NB4 (cell line): Measurements from ENCODE around the gene SCN1A.

Experiments used
- MYC ChIP-seq: IDR thresholded peaks from 2 replicates; pipeline ENCODE4 v1.6.1; 2011; ENCODE audit warnings: low read depth, low read length
- TF ChIP-seq, protein P1 (sequence below): IDR thresholded peaks from one replicate; pipeline ENCODE4 v1.5.1; 2012; ENCODE audit warnings: low read depth, low read length

DNA sequence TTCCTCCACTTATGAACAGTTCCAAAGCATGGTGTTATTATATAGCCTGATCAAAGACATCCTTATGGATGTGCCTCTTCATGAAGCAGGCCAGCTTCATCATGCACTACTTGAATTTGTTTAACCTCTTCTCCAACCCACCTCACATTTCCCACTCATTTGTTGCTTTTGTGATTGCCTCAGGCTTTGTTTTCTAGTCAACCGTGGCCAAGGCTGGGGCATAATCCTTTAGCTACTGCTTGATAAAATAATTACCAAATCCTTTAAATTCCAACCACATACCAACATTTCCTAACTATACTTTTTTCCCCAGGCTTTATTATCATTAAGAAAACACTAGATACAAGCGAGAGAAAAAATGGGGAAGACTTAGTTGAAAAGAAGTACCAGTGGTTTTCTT is 39.6 kb upstream of the SCN1A start:
- TF ChIP-seq, protein P1, sequence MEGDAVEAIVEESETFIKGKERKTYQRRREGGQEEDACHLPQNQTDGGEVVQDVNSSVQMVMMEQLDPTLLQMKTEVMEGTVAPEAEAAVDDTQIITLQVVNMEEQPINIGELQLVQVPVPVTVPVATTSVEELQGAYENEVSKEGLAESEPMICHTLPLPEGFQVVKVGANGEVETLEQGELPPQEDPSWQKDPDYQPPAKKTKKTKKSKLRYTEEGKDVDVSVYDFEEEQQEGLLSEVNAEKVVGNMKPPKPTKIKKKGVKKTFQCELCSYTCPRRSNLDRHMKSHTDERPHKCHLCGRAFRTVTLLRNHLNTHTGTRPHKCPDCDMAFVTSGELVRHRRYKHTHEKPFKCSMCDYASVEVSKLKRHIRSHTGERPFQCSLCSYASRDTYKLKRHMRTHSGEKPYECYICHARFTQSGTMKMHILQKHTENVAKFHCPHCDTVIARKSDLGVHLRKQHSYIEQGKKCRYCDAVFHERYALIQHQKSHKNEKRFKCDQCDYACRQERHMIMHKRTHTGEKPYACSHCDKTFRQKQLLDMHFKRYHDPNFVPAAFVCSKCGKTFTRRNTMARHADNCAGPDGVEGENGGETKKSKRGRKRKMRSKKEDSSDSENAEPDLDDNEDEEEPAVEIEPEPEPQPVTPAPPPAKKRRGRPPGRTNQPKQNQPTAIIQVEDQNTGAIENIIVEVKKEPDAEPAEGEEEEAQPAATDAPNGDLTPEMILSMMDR, result no peak
- no peak for TF ChIP-seq MYC
